Coronary artery (tissue), 2 donors: ENCODE measurements around the gene ANKS1B.

Experiments
- DNase-seq: peaks from one replicate; pipeline ENCODE4 v3.0.0-alpha.2; 2017; ENCODE audit warnings: low spot score
- H3K27ac ChIP-seq, 2 donors: fragments of 200-600 bp; sonication (generic); one replicate each; pipeline ENCODE4 v1.5.1; 2016 to 2019
- H3K4me3 ChIP-seq: fragments of 200-600 bp; sonication (generic); 2 replicates; pipeline ENCODE4 v1.5.1; 2016; ENCODE audit warnings: mild to moderate bottlenecking, moderate library complexity
- CTCF ChIP-seq: fragments of 200-600 bp; sonication (generic); IDR thresholded peaks from one replicate; pipeline ENCODE4 v1.5.1; 2019; ENCODE audit warnings: antibody characterized with exemption

ANKS1B gene

GRCh38 chr12:98912401-98912974 is 1072.2 kb downstream of the ANKS1B start:
- no peak for TF ChIP-seq CTCF
- Histone ChIP-seq H3K4me3 (no peak overlapping the region), H3K27ac (no peak overlapping the region)
- DNase-seq = no peak

GRCh38 chr12:98911396-98911795 is 1073.3 kb downstream of the ANKS1B start:
- no peak for DNase-seq
- Histone ChIP-seq H3K4me3 (no peak overlapping the region), H3K27ac (no peak overlapping the region)
- TF ChIP-seq CTCF = no peak

GRCh38 chr12:98909746-98910145 is 1075.0 kb downstream of the ANKS1B start:
- no peak for DNase-seq
- Histone ChIP-seq H3K4me3 (no peak overlapping the region), H3K27ac (no peak overlapping the region)
- TF ChIP-seq CTCF = no peak

DNA sequence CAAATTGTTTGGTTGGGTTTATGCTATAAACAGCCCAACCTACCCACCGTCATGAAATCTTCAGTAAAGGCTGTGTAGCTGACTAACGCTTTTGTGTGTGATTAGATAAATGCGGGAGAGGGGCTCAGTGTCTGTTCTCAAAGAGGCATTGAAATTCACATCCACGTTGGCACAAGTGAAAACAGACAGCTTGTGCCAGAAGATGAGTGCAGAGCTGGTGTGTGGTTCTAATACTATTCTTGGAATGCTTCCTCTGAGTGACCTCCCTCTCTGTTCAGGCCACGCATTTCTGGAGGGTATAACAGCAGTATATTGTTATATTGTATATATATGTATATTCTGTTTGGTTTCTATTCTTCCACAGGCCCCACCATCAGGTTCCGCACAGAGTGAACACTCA is 1075.9 kb downstream of the ANKS1B start:
- Histone ChIP-seq H3K27ac (no peak overlapping the region), H3K4me3 (no peak overlapping the region)
- DNase-seq = no peak
- TF ChIP-seq CTCF = no peak

DNA sequence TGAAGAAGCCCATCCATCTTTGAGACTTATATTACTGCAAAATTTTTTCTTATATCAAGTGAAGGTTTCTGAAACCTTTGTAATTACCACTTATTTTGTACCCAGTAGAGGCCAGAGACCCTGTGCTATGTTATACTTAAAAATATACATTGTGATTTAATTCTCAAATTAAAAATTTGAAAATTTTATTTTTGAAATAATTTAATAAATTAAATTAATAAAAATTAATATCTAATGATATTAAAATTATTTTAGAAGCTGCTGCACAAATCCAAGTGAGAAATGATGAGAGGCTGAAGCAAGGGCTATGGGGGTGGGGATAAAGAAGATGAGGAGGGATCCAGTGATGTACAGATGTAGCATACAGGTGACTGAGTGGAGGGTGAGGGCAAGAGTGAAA is 1080.9 kb downstream of the ANKS1B start:
- H3K27ac ChIP-seq = no peak overlapping the region
- no peak for TF ChIP-seq CTCF
- no peak overlapping the region for H3K4me3 ChIP-seq
- no peak for DNase-seq

DNA sequence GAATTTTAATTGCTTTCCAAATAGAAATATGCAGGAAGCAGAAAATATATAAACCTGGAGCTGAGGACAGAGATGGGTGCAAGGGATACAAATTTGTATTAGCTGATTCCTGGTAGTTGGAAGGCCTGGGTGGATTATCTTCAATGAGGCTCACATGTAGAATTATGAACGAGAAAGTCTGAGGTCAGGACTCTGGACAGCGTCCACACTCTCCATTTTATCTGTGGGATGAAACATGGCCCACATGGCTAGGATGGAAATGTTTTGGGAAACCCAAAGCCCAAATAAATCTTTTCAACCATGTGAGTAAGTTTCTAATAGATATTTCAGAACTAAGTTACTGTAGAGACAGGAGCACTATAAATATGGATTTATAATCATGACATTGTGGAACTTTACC is 1083.5 kb downstream of the ANKS1B start:
- DNase-seq = no peak
- Histone ChIP-seq H3K4me3 (no peak overlapping the region), H3K27ac (no peak overlapping the region)
- TF ChIP-seq CTCF = no peak

DNA sequence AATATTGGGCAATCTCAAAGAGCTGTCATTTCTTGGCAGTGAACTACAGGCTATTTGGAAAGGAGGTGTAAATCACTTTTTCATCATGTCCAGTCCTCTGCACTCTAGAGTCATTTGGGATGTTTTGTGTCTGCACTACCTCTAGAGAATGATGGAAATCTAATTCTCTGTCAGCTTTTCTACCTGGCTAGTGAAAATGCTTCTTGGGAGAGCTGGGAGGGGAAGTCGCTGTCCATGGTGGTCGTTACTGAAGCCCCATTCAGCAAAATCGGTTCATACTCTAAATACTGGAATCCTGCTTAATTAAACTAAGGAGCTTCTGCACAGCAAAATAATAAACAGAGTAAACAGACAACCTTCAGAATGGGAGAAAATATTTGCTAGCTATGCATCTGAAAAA is 1087.8 kb downstream of the ANKS1B start:
- no peak for DNase-seq
- Histone ChIP-seq H3K4me3 (no peak overlapping the region), H3K27ac (no peak overlapping the region)
- TF ChIP-seq CTCF = no peak
